ENCODE data around the gene ARHGAP32. TPM values are rescaled to one million over a fixed set of nuclear protein-coding genes. Genes with fewer than 3 reads are reported as not detected.
"Not testable (repeated sequence)": the region's sequence is repeated elsewhere in the genome, so short reads cannot be mapped to it uniquely, and the experiment has no call there.

ARHGAP32 gene
- total RNA-seq, 1 experiment from 2014 or later = 7.9 TPM

GRCh38 chr11:128920666-128921065 lies 271.5 kb downstream of the ARHGAP32 start:
- DNase-seq = no peak
- H3K9me3 ChIP-seq (replicated peaks) = no peaks in the 10 kb centered on the region
- no peaks in the 10 kb centered on the region for H3K27me3 ChIP-seq
- no peaks in the 10 kb centered on the region for H3K36me3 ChIP-seq
- H3K27ac ChIP-seq = no peak overlapping the region
- no peak overlapping the region for H3K4me3 ChIP-seq
- peaks cover 3% of the 10 kb centered on the region; the same call in 1 of the 2 replicates for H3K4me1 ChIP-seq

DNA sequence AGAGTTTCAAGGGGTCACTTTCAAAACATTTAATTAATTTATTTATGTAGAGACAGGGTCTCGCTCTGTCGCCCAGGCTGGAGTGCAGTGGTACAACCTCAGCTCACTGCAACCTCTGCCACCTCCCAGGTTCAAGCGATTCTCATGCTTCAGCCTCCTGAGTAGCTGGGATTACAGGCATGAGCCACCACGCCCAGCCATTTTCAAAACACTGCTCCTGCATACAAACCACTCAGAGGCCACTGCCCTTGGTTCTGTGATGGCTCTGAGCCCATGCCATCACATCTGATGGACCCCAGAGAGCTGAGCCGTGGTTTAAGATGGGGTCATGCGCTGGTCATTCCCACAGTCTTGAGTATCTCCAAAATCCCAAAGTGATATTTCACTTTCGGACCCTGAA lies 272.5 kb downstream of the ARHGAP32 start:
- H3K27me3 ChIP-seq; H3K27ac ChIP-seq; H3K9me3 ChIP-seq (replicated peaks); DNase-seq; H3K4me1 ChIP-seq; H3K36me3 ChIP-seq; H3K4me3 ChIP-seq: not testable (repeated sequence)

- Histone ChIP-seq H3K27ac (no peak overlapping the region), H3K9me3 (replicated peaks) (no peaks in the 10 kb centered on the region), H3K4me1 (no peaks in the 10 kb centered on the region; the same call in 1 of the 2 replicates), H3K4me3 (no peak overlapping the region), H3K36me3 (no peaks in the 10 kb centered on the region), H3K27me3 (no peaks in the 10 kb centered on the region)
- no peak for DNase-seq
Observed at GRCh38 chr11:128919216-128919615, 272.9 kb downstream of the ARHGAP32 start.

GRCh38 chr11:128917144-128917724 lies 274.9 kb downstream of the ARHGAP32 start:
- Histone ChIP-seq H3K4me1 (no peaks in the 10 kb centered on the region), H3K27me3 (no peaks in the 10 kb centered on the region), H3K4me3 (no peak overlapping the region), H3K27ac (no peak overlapping the region), H3K9me3 (replicated peaks) (no peaks in the 10 kb centered on the region), H3K36me3 (no peaks in the 10 kb centered on the region)
- DNase-seq = no peak

GRCh38 chr11:128916681-128917080 lies 275.4 kb downstream of the ARHGAP32 start:
- Histone ChIP-seq H3K36me3 (no peaks in the 10 kb centered on the region), H3K4me3 (no peak overlapping the region), H3K4me1 (no peaks in the 10 kb centered on the region), H3K27ac (no peak overlapping the region), H3K27me3 (no peaks in the 10 kb centered on the region), H3K9me3 (replicated peaks) (no peaks in the 10 kb centered on the region)
- no peak for DNase-seq

DNA sequence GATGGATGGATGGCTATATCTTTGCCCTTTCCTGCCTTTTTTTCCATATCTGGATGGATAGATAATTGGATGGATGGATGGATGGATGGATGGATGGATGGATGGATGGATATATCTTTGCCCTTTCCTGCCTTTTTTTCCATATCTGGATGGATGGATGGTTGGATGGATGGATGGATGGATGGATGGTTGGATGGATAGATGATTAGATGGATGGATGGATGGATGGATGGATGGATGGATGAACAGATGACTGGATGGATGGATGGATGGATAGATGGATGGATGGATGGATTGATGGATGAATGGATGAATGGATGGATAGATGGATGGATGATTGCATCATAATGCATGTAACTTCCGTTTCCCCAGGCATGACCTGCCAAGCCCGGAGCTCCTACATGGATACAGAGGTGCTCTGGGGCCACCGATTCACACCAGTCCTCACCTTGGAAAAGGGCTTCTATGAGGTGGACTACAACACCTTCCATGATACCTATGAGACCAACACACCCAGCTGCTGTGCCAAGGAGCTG lies 276.0 kb downstream of the ARHGAP32 start:
- no peaks in the 10 kb centered on the region for H3K4me1 ChIP-seq
- no peaks in the 10 kb centered on the region for H3K27me3 ChIP-seq
- DNase-seq = no peak
- no peak overlapping the region for H3K4me3 ChIP-seq
- no peak overlapping the region for H3K27ac ChIP-seq
- no peaks in the 10 kb centered on the region for H3K36me3 ChIP-seq
- H3K9me3 ChIP-seq (replicated peaks) = no peaks in the 10 kb centered on the region

- Histone ChIP-seq H3K4me3 (no peak overlapping the region), H3K27ac (no peak overlapping the region), H3K9me3 (replicated peaks) (no peaks in the 10 kb centered on the region), H3K4me1 (0 out of 2 replicates have a peak, but pooled peaks cover under 1% of the 10 kb centered on the region), H3K27me3 (no peaks in the 10 kb centered on the region), H3K36me3 (no peaks in the 10 kb centered on the region)
- DNase-seq = no peak
Observed at GRCh38 chr11:128915149-128915521, 277.0 kb downstream of the ARHGAP32 start.

Other genes starting within 250 kb of the ARHGAP32 start
- 0.03 TPM in 1 of 2 replicates, not detected in the other for gene TP53AIP1, start 249.5 kb downstream of the ARHGAP32 start, total RNA-seq (2014; rRNA removed; shearing (Covaris generic))
- 0.06 and 0.18 TPM in 2 replicates for gene BARX2, start 183.5 kb upstream of the ARHGAP32 start, total RNA-seq (2014; rRNA removed; shearing (Covaris generic))

Measured in SJCRH30 (cell line).